NT2/D1 (cell line): Measurements from ENCODE around the gene EDAR.

Source experiments
- DNase-seq: peaks from one replicate; pipeline ENCODE4 v3.0.0-alpha.2; 2011; ENCODE audit warnings: low read depth, low spot score
- H3K27me3 ChIP-seq: 2 replicates; pipeline ENCODE4 v1.6.0; 2011; ENCODE audit warnings: mild to moderate bottlenecking; ENCODE audit not compliant: insufficient read length, insufficient read depth
- H3K36me3 ChIP-seq: 2 replicates; pipeline ENCODE4 v1.6.1; 2011; ENCODE audit warnings: mild to moderate bottlenecking, low read length, mixed read lengths; ENCODE audit not compliant: insufficient read depth, insufficient read length
- H3K4me1 ChIP-seq: 2 replicates; pipeline ENCODE4 v1.5.1; 2011; ENCODE audit not compliant: insufficient read depth, insufficient read length
- H3K4me3 ChIP-seq: 2 replicates; pipeline ENCODE4 v1.5.1; 2011; ENCODE audit warnings: low read depth; ENCODE audit not compliant: insufficient read length
- H3K9ac ChIP-seq: 2 replicates; pipeline ENCODE4 v1.6.0; 2011; ENCODE audit warnings: low read depth; ENCODE audit not compliant: insufficient read length
- H3K9me3 ChIP-seq: 2 replicates; pipeline ENCODE4 v1.5.1; 2011; ENCODE audit warnings: mild to moderate bottlenecking, low read length; ENCODE audit not compliant: insufficient read depth
- SUZ12 ChIP-seq: IDR thresholded peaks from 2 replicates; pipeline ENCODE4 v1.6.1; 2011; ENCODE audit not compliant: insufficient read length, insufficient read depth; ENCODE audit errors: extremely low read depth
- YY1 ChIP-seq: IDR thresholded peaks from 2 replicates; pipeline ENCODE4 v1.6.1; 2011; ENCODE audit not compliant: insufficient read length, insufficient read depth
- ZNF274 ChIP-seq: IDR thresholded peaks from 2 replicates; pipeline ENCODE4 v1.6.1; 2011; ENCODE audit warnings: mild to moderate bottlenecking, low read depth, low read length

The EDAR gene

GRCh38 chr2:108923019-108923700 lies 65.9 kb downstream of the EDAR start:
- no peaks in the 10 kb centered on the region for H3K27me3 ChIP-seq
- H3K36me3 ChIP-seq, result no peaks in the 10 kb centered on the region
- no peak overlapping the region for H3K4me3 ChIP-seq
- no peak overlapping the region for H3K9ac ChIP-seq
- H3K9me3 ChIP-seq, result no peaks in the 10 kb centered on the region
- H3K4me1 ChIP-seq, result peaks cover 15% of the 10 kb centered on the region
- TF ChIP-seq YY1 (no peak), ZNF274 (no peak), SUZ12 (no peak)
- no peak for DNase-seq

DNA sequence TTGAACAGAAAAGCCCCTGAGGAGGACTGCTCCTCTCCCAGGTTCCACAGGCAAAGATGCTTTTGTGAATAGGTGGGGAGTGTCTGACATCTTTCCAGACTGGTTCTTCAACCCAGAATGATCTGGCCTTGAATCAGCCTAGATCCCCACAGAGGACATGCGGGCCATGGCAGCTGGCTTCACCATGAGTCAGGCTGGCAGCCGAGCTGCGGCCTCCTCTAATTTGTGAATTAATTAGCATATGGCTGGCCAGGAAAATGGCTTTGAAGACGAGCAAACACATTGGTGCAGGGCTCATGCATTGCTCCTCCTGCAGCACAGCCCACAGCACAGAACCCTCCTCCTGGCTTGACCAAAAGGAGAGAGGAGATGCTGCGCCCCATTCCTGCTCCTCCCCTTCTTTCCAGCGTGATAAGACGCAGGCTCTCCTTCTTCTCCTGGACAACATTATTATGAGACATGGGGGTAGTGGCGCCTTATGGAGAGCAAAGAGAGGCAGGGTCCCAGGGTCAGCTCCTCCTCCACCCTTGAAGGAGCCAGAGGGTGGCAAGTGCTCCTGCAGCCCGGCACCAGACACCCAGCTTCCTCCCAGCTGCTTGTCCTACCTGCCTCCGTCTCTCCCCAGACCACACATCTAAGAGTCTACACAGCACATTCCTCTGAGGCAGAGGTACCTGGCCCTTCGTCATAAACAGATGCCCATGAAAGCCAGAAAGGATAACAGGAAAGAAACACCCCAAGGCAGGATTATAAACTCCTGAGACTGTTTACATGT lies 66.7 kb downstream of the EDAR start:
- TF ChIP-seq SUZ12, result no peak
- no peak for TF ChIP-seq YY1
- no peak for TF ChIP-seq ZNF274
- Histone ChIP-seq H3K36me3 (no peaks in the 10 kb centered on the region), H3K27me3 (no peaks in the 10 kb centered on the region), H3K9me3 (no peaks in the 10 kb centered on the region), H3K9ac (no peak overlapping the region), H3K4me3 (no peak overlapping the region), H3K4me1 (peaks cover 15% of the 10 kb centered on the region)
- no peak for DNase-seq

GRCh38 chr2:108921096-108922030 lies 67.7 kb downstream of the EDAR start:
- Histone ChIP-seq H3K9ac (no peak overlapping the region), H3K4me1 (peaks cover 11% of the 10 kb centered on the region), H3K4me3 (no peak overlapping the region), H3K9me3 (no peaks in the 10 kb centered on the region), H3K36me3 (no peaks in the 10 kb centered on the region), H3K27me3 (no peaks in the 10 kb centered on the region)
- no peak for DNase-seq
- TF ChIP-seq SUZ12, result no peak
- no peak for TF ChIP-seq YY1
- TF ChIP-seq ZNF274, result no peak

- H3K9me3 ChIP-seq, result no peaks in the 10 kb centered on the region
- H3K27me3 ChIP-seq, result no peaks in the 10 kb centered on the region
- H3K4me3 ChIP-seq, result no peak overlapping the region
- peaks cover 10% of the 10 kb centered on the region for H3K4me1 ChIP-seq
- no peak for TF ChIP-seq YY1
- TF ChIP-seq SUZ12, result no peak
- no peak for TF ChIP-seq ZNF274
- no peak for DNase-seq
- no peak overlapping the region for H3K9ac ChIP-seq
- H3K36me3 ChIP-seq, result no peaks in the 10 kb centered on the region
Observed at GRCh38 chr2:108920686-108921085, 68.3 kb downstream of the EDAR start.

DNA sequence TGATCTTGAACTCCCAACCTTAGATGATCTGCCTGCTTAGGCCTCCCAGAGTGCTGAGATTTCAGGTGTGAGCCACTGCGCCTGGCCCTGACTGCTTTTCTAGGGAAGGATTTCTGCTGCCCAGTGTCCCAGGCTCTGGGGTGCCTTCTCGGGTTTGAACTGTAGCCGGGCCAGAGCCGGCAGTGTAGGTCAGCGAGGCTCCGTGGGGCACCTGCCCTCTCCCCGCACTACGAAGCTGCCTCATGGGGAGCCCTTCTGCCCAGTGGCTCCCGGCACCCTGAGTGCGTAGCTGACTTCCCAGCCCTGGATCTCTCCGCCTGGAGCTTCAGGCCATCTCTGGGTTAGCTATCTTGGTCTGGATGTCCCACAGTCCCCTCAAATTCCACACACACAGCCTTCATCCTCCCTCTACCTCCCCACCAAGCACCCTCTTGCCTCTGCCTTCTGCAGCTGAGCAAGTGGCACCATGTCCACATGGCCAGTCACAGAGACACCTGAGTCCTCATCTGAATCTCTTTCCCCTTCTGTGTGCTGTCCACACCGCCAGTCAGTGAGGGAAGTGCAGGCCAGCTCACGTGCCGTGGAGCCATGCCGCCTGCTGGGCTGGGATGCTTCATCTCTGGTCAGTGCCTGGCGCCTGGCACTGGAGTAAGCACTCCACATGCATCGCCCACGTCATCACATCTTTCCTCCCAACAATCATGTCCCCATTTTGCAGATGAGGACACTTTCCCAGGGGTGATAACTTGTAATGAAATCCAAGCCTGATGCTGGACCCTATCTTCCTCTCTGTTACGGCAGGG lies 69.2 kb downstream of the EDAR start:
- Histone ChIP-seq H3K36me3 (no peaks in the 10 kb centered on the region), H3K9me3 (no peaks in the 10 kb centered on the region), H3K4me3 (no peak overlapping the region), H3K27me3 (no peaks in the 10 kb centered on the region), H3K4me1 (peaks cover 10% of the 10 kb centered on the region), H3K9ac (no peak overlapping the region)
- TF ChIP-seq ZNF274 (no peak), YY1 (no peak), SUZ12 (no peak)
- no peak for DNase-seq

DNA sequence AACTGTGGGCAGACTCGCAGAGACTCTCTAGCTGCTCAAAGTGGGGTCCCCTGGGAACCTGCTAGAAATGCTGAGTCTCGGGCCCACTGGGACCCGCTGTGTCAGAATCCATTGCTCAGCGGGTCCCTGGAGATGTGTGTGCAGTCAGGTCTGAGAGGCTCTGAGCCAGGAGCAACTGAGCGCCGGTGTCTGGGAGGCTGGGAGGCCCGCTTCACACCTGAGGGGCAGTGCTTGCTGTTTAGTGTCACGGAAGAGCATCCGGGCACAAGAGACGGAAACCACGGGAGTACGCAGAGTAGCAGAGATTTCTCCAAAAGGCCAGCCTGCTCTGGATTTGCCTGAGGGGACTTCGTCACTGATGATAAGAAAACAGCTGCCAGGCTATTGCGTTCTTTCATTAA lies 70.1 kb downstream of the EDAR start:
- no peaks in the 10 kb centered on the region for H3K9me3 ChIP-seq
- DNase-seq, result no peak
- H3K27me3 ChIP-seq, result no peaks in the 10 kb centered on the region
- no peaks in the 10 kb centered on the region for H3K36me3 ChIP-seq
- H3K9ac ChIP-seq, result no peak overlapping the region
- no peak for TF ChIP-seq SUZ12
- no peak for TF ChIP-seq YY1
- TF ChIP-seq ZNF274, result no peak
- H3K4me1 ChIP-seq, result peaks cover 10% of the 10 kb centered on the region
- no peak overlapping the region for H3K4me3 ChIP-seq
